ENCODE measurements around the gene SLC12A8.

- TF ChIP-seq, protein P1, sequence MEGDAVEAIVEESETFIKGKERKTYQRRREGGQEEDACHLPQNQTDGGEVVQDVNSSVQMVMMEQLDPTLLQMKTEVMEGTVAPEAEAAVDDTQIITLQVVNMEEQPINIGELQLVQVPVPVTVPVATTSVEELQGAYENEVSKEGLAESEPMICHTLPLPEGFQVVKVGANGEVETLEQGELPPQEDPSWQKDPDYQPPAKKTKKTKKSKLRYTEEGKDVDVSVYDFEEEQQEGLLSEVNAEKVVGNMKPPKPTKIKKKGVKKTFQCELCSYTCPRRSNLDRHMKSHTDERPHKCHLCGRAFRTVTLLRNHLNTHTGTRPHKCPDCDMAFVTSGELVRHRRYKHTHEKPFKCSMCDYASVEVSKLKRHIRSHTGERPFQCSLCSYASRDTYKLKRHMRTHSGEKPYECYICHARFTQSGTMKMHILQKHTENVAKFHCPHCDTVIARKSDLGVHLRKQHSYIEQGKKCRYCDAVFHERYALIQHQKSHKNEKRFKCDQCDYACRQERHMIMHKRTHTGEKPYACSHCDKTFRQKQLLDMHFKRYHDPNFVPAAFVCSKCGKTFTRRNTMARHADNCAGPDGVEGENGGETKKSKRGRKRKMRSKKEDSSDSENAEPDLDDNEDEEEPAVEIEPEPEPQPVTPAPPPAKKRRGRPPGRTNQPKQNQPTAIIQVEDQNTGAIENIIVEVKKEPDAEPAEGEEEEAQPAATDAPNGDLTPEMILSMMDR (conservative IDR thresholded peaks at IDR 0.05), result no peak
- no peak for TF ChIP-seq EZH2 (IDR thresholded peaks at IDR 0.05; ENCODE audit: low read depth)
These were observed 92.7 kb downstream of the SLC12A8 start for GRCh38 chr3:125119752-125120378.

All from PC-9 (cell line).